Keratinocyte (primary cell): ENCODE results near the gene ZDHHC7. TPM values are rescaled to one million over a fixed set of nuclear protein-coding genes. Genes with fewer than 3 reads are reported as not detected.

Experiments used
- DNase-seq: peaks from one replicate; pipeline ENCODE4 v3.0.0-alpha.2; 2011; ENCODE audit warnings: low read depth, missing footprints, low spot score
- FAIRE-seq: peaks from 2 replicates; lab custom pipeline; 2011; peaks lifted over from hg19 to GRCh38; lab: Jason Lieb, UNC
- H2AFZ ChIP-seq: 2 replicates; pipeline ENCODE4 v1.6.0; 2012; ENCODE audit warnings: low read length, control low read depth, inconsistent platforms; ENCODE audit not compliant: control insufficient read depth
- H3K27ac ChIP-seq: 2 replicates; pipeline ENCODE4 v1.5.1; 2011; ENCODE audit warnings: low read length; ENCODE audit not compliant: control insufficient read depth, insufficient read depth
- H3K27me3 ChIP-seq: 3 replicates; pipeline ENCODE4 v1.6.0; 2011; ENCODE audit warnings: low read length; ENCODE audit not compliant: control insufficient read depth, insufficient read depth; ENCODE audit errors: extremely low read depth
- H3K36me3 ChIP-seq, 2 experiments: 2 replicates in 1 of 2; 3 replicates in 1 of 2; pipeline ENCODE4 v1.5.1; 2011; ENCODE audit warnings: low read length in 2 of 2, mild to moderate bottlenecking in 1 of 2; ENCODE audit not compliant: control insufficient read depth in 2 of 2, insufficient read depth in 2 of 2; ENCODE audit errors: extremely low read depth in 1 of 2
- H3K4me1 ChIP-seq: 3 replicates; pipeline ENCODE4 v1.5.1; 2011; ENCODE audit warnings: low read length; ENCODE audit not compliant: control insufficient read depth, insufficient read depth; ENCODE audit errors: extremely low read depth
- H3K4me2 ChIP-seq: 3 replicates; pipeline ENCODE4 v1.6.0; 2011; ENCODE audit warnings: low read depth, low read length; ENCODE audit not compliant: control insufficient read depth, insufficient read depth; ENCODE audit errors: extremely low read depth
- H3K4me3 ChIP-seq, 3 experiments: fragments of 200-600 bp in 1 of 3; sonication (generic) in 1 of 3; 2 replicates in 2 of 3; 3 replicates in 1 of 3; pipeline ENCODE4 v1.5.1; 2011 to 2016; ENCODE audit warnings: low read length in 3 of 3, mild to moderate bottlenecking in 3 of 3, control low read depth in 2 of 3, inconsistent platforms in 1 of 3, low read depth in 1 of 3, mixed read lengths in 1 of 3, mixed run types in 1 of 3, moderate library complexity in 1 of 3; ENCODE audit not compliant: control insufficient read depth in 2 of 3, insufficient read depth in 2 of 3; ENCODE audit errors: extremely low read depth in 1 of 3
- H3K79me2 ChIP-seq: 2 replicates; pipeline ENCODE4 v1.6.0; 2012; ENCODE audit warnings: low read length; ENCODE audit not compliant: control insufficient read depth, insufficient read depth
- H3K9ac ChIP-seq: 3 replicates; pipeline ENCODE4 v1.6.0; 2011; ENCODE audit warnings: low read length; ENCODE audit not compliant: control insufficient read depth, insufficient read depth; ENCODE audit errors: extremely low read depth
- H3K9me1 ChIP-seq: 3 replicates; pipeline ENCODE4 v1.6.0; 2011; ENCODE audit warnings: low read length; ENCODE audit not compliant: control insufficient read depth, insufficient read depth; ENCODE audit errors: extremely low read depth
- H3K9me3 ChIP-seq: 2 replicates; pipeline ENCODE4 v1.5.1; 2012; ENCODE audit warnings: low read depth, low read length; ENCODE audit not compliant: control insufficient read depth
- H4K20me1 ChIP-seq: 3 replicates; pipeline ENCODE4 v1.6.0; 2011; ENCODE audit warnings: low read length; ENCODE audit not compliant: control insufficient read depth, insufficient read depth; ENCODE audit errors: extremely low read depth
- EZH2 ChIP-seq: IDR thresholded peaks from one replicate; pipeline ENCODE4 v1.6.1; 2012; ENCODE audit warnings: inconsistent platforms, mild to moderate bottlenecking, low read length, moderate library complexity
- dilution Hi-C: fragments of 300-500 bp; cut with MboI; formaldehyde crosslinking; loops from one replicate; pipeline ENCODE4 v1.7.0; 2020; ENCODE audit warnings: low sequenced_read_pairs; ENCODE audit not compliant: extremely low pct_ligation_motif_present
- polyA plus RNA-seq, 5 experiments: library from polyadenylated mRNA; depleted of rRNA in 3 of 5; stranded (reverse) in 3 of 5; stranded (forward) in 1 of 5; unstranded in 1 of 5; fragments of >200 nt; gene quantifications; 1 replicate in 1 of 5; 2 replicates in 3 of 5; 3 replicates in 1 of 5; pipeline versions ENCODE4 v1.2.1 to v1.2.3, GENCODE V29; 2011 to 2012; ENCODE audit warnings: missing spikeins in 2 of 5, low read depth in 1 of 5, low replicate concordance in 1 of 5
- TF ChIP-seq, protein P1 (sequence below), 3 experiments: IDR thresholded peaks in 1 of 3; conservative IDR thresholded peaks in 1 of 3; optimal IDR thresholded peaks in 1 of 3; 2 replicates in 2 of 3; 3 replicates in 1 of 3; pipeline versions ENCODE3 to v1.5.1; 2011; ENCODE audit warnings: low read length in 3 of 3, mild to moderate bottlenecking in 3 of 3, moderate library complexity in 2 of 3, control low read depth in 1 of 3, inconsistent platforms in 1 of 3; ENCODE audit not compliant: insufficient read depth in 2 of 3; ENCODE audit errors: extremely low read depth in 1 of 3

The ZDHHC7 gene
- polyA plus RNA-seq, 1 donor (not counting 4 experiments of a cell fraction or from before 2014, with no cell fraction given) = 37.8 TPM

DNA sequence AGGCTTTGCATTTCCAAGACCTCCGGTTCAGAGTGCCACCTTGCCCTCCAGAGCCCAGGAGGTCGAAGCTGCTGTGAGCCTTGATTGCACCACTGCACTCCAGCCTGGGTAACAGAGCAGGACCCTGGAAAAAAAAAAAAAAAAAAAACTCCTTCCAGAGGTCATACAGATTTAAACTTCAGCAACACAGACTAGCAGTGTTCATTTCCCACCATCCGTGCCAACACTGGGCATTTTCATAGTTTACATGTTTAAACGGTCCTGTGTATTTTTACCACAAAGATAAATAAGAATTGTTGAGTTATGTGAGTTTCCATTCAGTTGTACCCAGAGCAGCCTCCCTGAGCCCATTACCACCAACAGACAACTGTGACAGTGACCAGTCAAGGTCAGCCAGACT is 50.4 kb downstream of the ZDHHC7 start:
- H3K4me3 ChIP-seq = no peak overlapping the region
- no peak overlapping the region for H3K9ac ChIP-seq
- no peak overlapping the region for H3K4me2 ChIP-seq
- H3K4me1 ChIP-seq = no peaks in the 10 kb centered on the region
- H3K27me3 ChIP-seq = peaks cover 14% of the 10 kb centered on the region
- H3K36me3 ChIP-seq = no peaks in the 10 kb centered on the region
- TF ChIP-seq, protein P1, sequence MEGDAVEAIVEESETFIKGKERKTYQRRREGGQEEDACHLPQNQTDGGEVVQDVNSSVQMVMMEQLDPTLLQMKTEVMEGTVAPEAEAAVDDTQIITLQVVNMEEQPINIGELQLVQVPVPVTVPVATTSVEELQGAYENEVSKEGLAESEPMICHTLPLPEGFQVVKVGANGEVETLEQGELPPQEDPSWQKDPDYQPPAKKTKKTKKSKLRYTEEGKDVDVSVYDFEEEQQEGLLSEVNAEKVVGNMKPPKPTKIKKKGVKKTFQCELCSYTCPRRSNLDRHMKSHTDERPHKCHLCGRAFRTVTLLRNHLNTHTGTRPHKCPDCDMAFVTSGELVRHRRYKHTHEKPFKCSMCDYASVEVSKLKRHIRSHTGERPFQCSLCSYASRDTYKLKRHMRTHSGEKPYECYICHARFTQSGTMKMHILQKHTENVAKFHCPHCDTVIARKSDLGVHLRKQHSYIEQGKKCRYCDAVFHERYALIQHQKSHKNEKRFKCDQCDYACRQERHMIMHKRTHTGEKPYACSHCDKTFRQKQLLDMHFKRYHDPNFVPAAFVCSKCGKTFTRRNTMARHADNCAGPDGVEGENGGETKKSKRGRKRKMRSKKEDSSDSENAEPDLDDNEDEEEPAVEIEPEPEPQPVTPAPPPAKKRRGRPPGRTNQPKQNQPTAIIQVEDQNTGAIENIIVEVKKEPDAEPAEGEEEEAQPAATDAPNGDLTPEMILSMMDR (optimal IDR thresholded peaks at IDR 0.05 in 1 of 3, IDR thresholded peaks at IDR 0.05 in 1 of 3, conservative IDR thresholded peaks at IDR 0.05 in 1 of 3; ENCODE audit: extremely low read depth in 1 of 3, insufficient read depth in 2 of 3, low read length in 3 of 3) = no peak
- TF ChIP-seq EZH2 = no peak
- no peak for DNase-seq
- H3K9me1 ChIP-seq = no peaks in the 10 kb centered on the region
- H4K20me1 ChIP-seq = no peaks in the 10 kb centered on the region
- H3K9me3 ChIP-seq = peaks cover 2% of the 10 kb centered on the region
- no peak overlapping the region for H2AFZ ChIP-seq
- dilution Hi-C loops = no loop called here
- no peak overlapping the region for H3K27ac ChIP-seq
- no peak for FAIRE-seq
- H3K79me2 ChIP-seq = no peaks in the 10 kb centered on the region

DNA sequence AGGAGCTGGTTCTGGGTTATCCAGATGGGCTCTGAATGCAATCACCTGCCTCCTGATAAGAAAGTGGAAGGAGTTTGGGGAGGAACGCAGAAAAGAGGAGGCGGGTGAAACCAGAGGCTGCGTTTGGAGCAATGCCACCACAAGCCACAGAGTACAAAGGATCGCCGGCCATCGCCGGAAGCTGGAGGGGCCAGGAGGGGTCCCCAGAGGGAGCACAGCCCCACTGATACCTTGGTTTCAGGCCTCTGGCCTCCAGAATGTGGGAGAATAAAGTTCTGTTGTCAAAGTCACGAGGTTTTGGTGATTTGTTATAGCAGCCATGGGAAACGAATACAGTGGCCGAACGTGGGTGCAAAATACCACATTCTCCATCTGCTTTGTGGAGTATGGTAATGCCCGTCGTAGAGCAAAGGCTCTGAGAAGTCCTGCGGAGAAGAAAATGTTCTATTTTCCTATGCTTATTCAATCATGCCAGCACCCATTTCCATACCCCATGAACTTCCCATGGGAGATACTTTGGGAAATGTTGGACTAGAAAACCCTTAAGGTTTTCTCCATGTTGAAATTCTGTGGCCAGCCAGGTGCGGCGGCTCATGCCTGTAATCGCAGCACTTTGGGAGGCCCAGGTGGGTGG is 51.4 kb downstream of the ZDHHC7 start:
- Histone ChIP-seq H3K9me1 (no peaks in the 10 kb centered on the region), H3K27me3 (peaks cover 14% of the 10 kb centered on the region), H3K27ac (no peak overlapping the region), H3K79me2 (no peaks in the 10 kb centered on the region), H3K9ac (no peak overlapping the region), H3K4me1 (no peaks in the 10 kb centered on the region), H3K36me3 (no peaks in the 10 kb centered on the region), H4K20me1 (no peaks in the 10 kb centered on the region), H2AFZ (no peak overlapping the region), H3K9me3 (no peaks in the 10 kb centered on the region), H3K4me3 (no peak overlapping the region), H3K4me2 (no peak overlapping the region)
- FAIRE-seq (no peak), DNase-seq (no peak)
- no peak for TF ChIP-seq EZH2
- TF ChIP-seq, protein P1 (optimal IDR thresholded peaks at IDR 0.05 in 1 of 3, IDR thresholded peaks at IDR 0.05 in 1 of 3, conservative IDR thresholded peaks at IDR 0.05 in 1 of 3; ENCODE audit: extremely low read depth in 1 of 3, insufficient read depth in 2 of 3, low read length in 3 of 3) = no peak
- dilution Hi-C loops = no loop called here
